D721Med (cell line): ENCODE data around the gene GOSR2.

Experiments used
- DNase-seq: peaks from one replicate; pipeline ENCODE4 v3.0.0; 2011; ENCODE audit warnings: low spot score; ENCODE audit not compliant: insufficient read length
- FAIRE-seq: peaks from 2 replicates; lab custom pipeline; 2011; peaks lifted over from hg19 to GRCh38; lab: Jason Lieb, UNC
- TF ChIP-seq, protein P1 (sequence below): IDR thresholded peaks from 2 replicates; pipeline ENCODE4 v1.5.1; 2012; ENCODE audit warnings: mild to moderate bottlenecking, control low read depth; ENCODE audit not compliant: insufficient read depth; ENCODE audit errors: missing control alignments

The GOSR2 gene

DNA sequence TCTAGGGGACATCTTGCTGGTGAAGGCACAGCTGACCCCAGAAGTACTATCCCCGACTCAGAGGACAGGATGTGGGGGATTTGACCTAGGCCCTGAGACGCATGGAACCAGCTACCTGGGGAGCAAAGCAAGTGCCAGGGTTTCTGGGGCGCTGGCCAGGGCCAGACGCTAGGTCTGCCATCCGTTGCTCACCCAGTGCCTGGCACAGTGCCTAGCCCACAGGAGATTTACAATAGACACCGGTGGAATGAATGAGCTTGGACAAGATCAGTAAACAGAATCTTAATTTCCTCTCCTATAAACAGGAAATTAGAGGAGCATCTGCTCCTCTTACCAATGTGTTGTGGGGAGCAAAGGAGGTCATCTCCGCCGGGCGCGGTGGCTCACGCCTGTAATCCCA lies 51.1 kb downstream of the GOSR2 start:
- DNase-seq (no peak), FAIRE-seq (no peak)
- TF ChIP-seq, protein P1, sequence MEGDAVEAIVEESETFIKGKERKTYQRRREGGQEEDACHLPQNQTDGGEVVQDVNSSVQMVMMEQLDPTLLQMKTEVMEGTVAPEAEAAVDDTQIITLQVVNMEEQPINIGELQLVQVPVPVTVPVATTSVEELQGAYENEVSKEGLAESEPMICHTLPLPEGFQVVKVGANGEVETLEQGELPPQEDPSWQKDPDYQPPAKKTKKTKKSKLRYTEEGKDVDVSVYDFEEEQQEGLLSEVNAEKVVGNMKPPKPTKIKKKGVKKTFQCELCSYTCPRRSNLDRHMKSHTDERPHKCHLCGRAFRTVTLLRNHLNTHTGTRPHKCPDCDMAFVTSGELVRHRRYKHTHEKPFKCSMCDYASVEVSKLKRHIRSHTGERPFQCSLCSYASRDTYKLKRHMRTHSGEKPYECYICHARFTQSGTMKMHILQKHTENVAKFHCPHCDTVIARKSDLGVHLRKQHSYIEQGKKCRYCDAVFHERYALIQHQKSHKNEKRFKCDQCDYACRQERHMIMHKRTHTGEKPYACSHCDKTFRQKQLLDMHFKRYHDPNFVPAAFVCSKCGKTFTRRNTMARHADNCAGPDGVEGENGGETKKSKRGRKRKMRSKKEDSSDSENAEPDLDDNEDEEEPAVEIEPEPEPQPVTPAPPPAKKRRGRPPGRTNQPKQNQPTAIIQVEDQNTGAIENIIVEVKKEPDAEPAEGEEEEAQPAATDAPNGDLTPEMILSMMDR: no peak

GRCh38 chr17:46975287-46975686 lies 52.3 kb downstream of the GOSR2 start:
- TF ChIP-seq, protein P1: no peak
- FAIRE-seq (no peak), DNase-seq (no peak)

DNA sequence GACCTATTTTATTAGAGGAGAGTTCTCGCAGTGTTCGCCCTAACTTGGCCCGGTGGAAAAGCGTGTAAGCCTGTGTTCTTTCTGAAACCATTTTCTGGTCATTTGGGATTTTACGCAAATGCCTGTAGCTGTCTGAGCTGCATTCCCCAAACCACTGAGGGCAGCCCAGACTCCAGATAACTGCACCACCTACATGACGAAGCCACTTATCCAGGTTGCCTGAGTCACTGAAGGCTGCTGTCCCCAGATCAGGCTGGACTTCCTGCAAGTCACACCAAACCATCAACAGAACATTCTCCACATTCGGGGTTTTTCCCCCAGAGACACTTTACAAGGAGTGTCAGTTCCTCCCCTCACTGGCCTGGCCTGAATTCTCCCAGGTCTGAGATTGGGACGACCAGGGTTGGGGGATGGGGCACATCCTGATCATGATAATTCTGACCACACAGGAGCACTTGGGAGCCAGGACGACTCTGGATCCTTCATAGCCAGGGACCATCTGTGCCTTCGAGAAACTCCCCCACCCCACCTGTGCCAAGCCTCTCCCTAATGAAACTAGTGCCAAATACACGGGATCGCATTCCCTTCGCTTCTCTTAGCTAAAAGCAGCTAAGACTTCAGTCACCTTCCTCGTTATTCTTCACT lies 53.8 kb downstream of the GOSR2 start:
- TF ChIP-seq, protein P1: peak; percentile 22
- FAIRE-seq (no peak), DNase-seq (no peak)

DNA sequence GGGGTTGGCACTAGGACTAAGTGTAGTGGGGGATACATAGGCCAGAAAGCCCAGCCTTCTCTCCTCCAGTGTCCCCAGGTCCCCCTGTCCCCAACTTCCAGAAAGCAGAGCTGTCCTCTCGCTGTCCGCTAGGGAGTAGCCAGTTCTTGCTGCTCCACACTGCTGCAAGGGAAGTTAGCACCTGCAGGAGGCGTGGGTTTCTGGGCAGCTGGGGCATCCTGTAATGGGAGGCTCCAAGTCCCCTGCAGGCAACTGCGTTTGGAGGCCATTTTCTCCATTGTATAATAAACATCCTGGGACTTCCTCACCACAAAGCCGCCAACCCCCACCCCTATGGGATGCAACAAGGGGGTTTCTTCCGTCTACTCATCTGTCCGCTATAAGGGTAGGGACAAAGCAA lies 54.4 kb downstream of the GOSR2 start:
- FAIRE-seq (no peak), DNase-seq (no peak)
- TF ChIP-seq, protein P1: peak; percentile 50

- no peak for DNase-seq
- no peak for FAIRE-seq
- TF ChIP-seq, protein P1: no peak
Measured at GRCh38 chr17:46977750-46978488, 55.0 kb downstream of the GOSR2 start.

DNA sequence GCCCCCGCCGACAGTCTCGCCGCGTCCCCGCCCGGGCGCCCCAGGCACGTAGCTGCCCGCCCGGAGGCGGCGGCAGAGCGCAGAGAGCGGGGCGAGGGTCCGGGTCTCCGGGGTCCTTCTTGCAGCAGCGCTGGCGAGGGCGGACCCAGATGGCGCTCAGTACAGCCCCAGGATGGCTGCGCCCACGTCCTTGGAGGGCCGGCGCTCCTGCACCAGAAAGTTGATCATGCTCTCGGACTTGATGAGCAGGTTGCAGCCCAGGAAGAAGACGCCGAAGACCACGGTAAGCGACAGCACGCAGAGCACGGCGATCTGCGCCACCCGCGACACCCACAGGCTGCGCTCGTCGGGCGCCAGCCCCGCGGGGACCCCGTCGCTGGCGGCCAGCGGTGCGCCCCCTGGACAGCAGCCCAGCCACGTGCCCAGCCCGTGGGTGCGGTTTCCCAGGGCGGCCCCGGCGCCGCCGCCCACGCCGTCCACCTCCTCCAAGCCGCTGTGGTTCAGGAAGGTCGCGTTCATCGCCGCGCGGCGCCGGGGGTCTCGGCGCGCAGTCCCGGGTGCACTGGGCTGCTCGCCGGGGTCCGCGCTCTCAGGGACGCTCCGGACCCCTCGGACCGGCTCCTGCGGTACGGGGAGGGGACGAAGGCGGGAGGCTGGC lies 55.7 kb downstream of the GOSR2 start:
- TF ChIP-seq, protein P1: no peak
- FAIRE-seq (no peak), DNase-seq (no peak)
